ENCODE measurements around the gene FRAT1.

DNA sequence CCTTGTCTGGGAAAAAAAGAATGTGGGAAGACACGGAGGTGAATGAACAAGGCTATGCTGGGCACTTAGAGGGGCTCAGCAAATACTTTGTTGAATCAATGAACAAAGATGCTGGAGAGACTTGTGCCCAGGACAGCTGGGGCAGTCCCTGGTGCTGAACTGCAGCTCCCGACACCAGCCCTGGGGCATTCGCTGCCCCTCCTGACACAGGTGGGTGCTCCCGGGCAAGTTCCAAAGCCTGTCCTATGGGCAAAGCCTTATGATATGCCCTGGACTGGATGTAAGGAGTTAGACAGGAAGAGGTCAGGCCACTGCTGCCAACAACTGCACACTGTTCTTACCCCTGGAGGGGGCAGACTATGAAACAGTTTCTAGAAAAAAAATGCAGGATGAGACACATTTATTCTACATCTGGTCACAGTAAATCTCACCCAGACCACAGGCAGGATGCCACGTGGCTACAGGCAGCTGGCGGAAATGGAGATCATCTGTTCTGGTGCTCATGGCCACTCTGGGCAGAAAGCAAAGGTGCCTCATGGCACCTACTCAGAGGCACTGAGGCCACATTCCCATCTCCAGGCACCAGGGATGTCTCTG lies 37.3 kb downstream of the FRAT1 start:
- TF ChIP-seq, protein P1, sequence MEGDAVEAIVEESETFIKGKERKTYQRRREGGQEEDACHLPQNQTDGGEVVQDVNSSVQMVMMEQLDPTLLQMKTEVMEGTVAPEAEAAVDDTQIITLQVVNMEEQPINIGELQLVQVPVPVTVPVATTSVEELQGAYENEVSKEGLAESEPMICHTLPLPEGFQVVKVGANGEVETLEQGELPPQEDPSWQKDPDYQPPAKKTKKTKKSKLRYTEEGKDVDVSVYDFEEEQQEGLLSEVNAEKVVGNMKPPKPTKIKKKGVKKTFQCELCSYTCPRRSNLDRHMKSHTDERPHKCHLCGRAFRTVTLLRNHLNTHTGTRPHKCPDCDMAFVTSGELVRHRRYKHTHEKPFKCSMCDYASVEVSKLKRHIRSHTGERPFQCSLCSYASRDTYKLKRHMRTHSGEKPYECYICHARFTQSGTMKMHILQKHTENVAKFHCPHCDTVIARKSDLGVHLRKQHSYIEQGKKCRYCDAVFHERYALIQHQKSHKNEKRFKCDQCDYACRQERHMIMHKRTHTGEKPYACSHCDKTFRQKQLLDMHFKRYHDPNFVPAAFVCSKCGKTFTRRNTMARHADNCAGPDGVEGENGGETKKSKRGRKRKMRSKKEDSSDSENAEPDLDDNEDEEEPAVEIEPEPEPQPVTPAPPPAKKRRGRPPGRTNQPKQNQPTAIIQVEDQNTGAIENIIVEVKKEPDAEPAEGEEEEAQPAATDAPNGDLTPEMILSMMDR (conservative IDR thresholded peaks at IDR 0.05; ENCODE audit: low read depth, low read length): no peak
- TF ChIP-seq CEBPB (IDR thresholded peaks at IDR 0.05; ENCODE audit: low read depth, low read length) (no peak), RFX5 (IDR thresholded peaks at IDR 0.05; ENCODE audit: low read depth, low read length) (no peak), FOS (IDR thresholded peaks at IDR 0.05; ENCODE audit: low read depth, low read length) (no peak), SMC3 (IDR thresholded peaks at IDR 0.05; ENCODE audit: low read depth, low read length) (no peak), NFE2L2 (IDR thresholded peaks at IDR 0.05; ENCODE audit: low read depth, low read length) (no peak), RAD21 (IDR thresholded peaks at IDR 0.05; ENCODE audit: low read length) (no peak), MAFK (IDR thresholded peaks at IDR 0.05; ENCODE audit: low read depth, low read length) (no peak), POLR2A (IDR thresholded peaks at IDR 0.05; ENCODE audit: low read depth, low read length) (no peak), RCOR1 (IDR thresholded peaks at IDR 0.05; ENCODE audit: insufficient replicate concordance, low read length) (no peak)

Measured in IMR-90 (cell line).